ENCODE results near the gene CFAP77.

CFAP77 gene

DNA sequence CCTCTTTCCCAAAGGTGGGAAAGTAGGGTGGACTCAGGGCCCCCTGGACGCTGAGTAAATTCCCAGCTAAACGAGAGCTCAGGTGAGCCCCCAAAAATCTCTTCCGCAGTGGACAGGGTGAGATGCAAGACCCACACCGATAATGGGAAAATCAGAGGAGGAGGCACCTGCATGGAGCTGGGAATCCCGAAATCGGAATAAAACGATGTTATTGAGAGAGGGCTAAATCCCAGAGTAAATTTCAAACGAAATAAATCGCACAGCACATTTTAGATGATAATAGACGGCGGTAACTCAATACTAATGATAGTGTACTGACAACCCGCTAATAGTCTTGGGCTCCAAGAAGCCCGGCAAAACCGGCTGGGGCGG is 169.4 kb downstream of the CFAP77 start:
- FAIRE-seq (no peak), DNase-seq (ENCODE audit: insufficient read length) (no peak)
- no peak for TF ChIP-seq POLR2A (IDR thresholded peaks at IDR 0.05; ENCODE audit: low read depth, low read length)
- no peak for TF ChIP-seq POLR2AphosphoS5 (IDR thresholded peaks at IDR 0.05; ENCODE audit: low read depth, low read length)

GRCh38 chr9:132582276-132582785 is 172.3 kb downstream of the CFAP77 start, which contains the start of gene BARHL1:
Gene BARHL1 (plus strand): TSS chr9:132582606. CDS start chr9:132582798, 192 bp downstream.
- FAIRE-seq: no peak
- no peak for DNase-seq (ENCODE audit: insufficient read length)
- TF ChIP-seq POLR2A (IDR thresholded peaks at IDR 0.05; ENCODE audit: low read depth, low read length): no peak
- TF ChIP-seq TAF1 (IDR thresholded peaks at IDR 0.05; ENCODE audit: borderline replicate concordance, low read depth, low read length): no peak
- TF ChIP-seq POLR2AphosphoS5 (IDR thresholded peaks at IDR 0.05; ENCODE audit: low read depth, low read length): no peak

DNA sequence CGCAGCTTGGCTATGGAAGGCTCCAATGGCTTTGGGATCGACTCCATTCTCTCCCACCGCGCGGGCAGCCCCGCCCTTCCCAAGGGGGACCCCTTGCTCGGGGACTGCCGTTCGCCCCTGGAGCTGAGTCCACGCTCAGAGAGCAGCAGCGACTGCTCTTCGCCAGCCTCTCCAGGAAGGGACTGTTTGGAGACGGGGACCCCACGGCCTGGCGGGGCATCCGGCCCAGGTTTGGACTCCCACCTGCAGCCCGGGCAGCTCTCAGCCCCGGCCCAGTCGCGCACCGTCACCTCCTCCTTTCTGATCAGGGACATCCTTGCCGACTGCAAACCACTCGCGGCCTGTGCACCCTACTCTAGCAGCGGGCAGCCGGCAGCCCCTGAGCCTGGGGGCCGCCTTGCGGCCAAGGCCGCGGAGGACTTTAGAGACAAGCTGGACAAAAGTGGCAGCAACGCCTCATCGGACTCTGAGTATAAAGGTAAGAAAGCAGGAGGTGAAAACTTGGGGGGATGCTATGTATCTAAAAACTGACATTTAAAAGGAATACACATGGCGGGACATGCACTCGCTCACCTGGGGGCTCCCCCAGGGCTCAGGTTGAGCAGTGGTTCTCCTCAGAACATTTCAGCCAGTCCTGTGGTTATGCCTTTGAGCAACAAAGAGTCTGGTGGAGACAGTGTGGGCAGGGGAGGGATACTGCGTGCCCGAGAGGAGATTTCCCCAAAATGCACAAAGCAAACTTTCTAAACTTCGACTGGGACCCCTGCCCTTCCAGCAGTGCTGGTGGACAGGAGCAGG is 173.0 kb downstream of the CFAP77 start:
- TF ChIP-seq POLR2AphosphoS5 (IDR thresholded peaks at IDR 0.05; ENCODE audit: low read depth, low read length) (no peak), POLR2A (IDR thresholded peaks at IDR 0.05; ENCODE audit: low read depth, low read length) (no peak), TAF1 (IDR thresholded peaks at IDR 0.05; ENCODE audit: borderline replicate concordance, low read depth, low read length) (no peak)
- FAIRE-seq (no peak), DNase-seq (ENCODE audit: insufficient read length) (no peak)

- TF ChIP-seq TAF1 (IDR thresholded peaks at IDR 0.05; ENCODE audit: borderline replicate concordance, low read depth, low read length) (no peak), POLR2AphosphoS5 (IDR thresholded peaks at IDR 0.05; ENCODE audit: low read depth, low read length) (no peak), POLR2A (IDR thresholded peaks at IDR 0.05; ENCODE audit: low read depth, low read length) (no peak)
- DNase-seq (ENCODE audit: insufficient read length) (no peak), FAIRE-seq (no peak)
Observed at GRCh38 chr9:132583584-132584304, 173.7 kb downstream of the CFAP77 start.

GRCh38 chr9:132584601-132585560 is 174.9 kb downstream of the CFAP77 start:
- DNase-seq (ENCODE audit: insufficient read length): no peak
- no peak for FAIRE-seq
- no peak for TF ChIP-seq POLR2AphosphoS5 (IDR thresholded peaks at IDR 0.05; ENCODE audit: low read depth, low read length)
- TF ChIP-seq TAF1 (IDR thresholded peaks at IDR 0.05; ENCODE audit: borderline replicate concordance, low read depth, low read length): no peak
- no peak for TF ChIP-seq POLR2A (IDR thresholded peaks at IDR 0.05; ENCODE audit: low read depth, low read length)

- DNase-seq (ENCODE audit: insufficient read length) (no peak), FAIRE-seq (no peak)
- TF ChIP-seq POLR2A (IDR thresholded peaks at IDR 0.05; ENCODE audit: low read depth, low read length): no peak
- TF ChIP-seq TAF1 (IDR thresholded peaks at IDR 0.05; ENCODE audit: borderline replicate concordance, low read depth, low read length): no peak
- no peak for TF ChIP-seq POLR2AphosphoS5 (IDR thresholded peaks at IDR 0.05; ENCODE audit: low read depth, low read length)
Observed at GRCh38 chr9:132585954-132586829, 176.2 kb downstream of the CFAP77 start.

- FAIRE-seq (no peak), DNase-seq (ENCODE audit: insufficient read length) (no peak)
- TF ChIP-seq POLR2AphosphoS5 (IDR thresholded peaks at IDR 0.05; ENCODE audit: low read depth, low read length) (no peak), POLR2A (IDR thresholded peaks at IDR 0.05; ENCODE audit: low read depth, low read length) (no peak), TAF1 (IDR thresholded peaks at IDR 0.05; ENCODE audit: borderline replicate concordance, low read depth, low read length) (no peak)
Observed at GRCh38 chr9:132586830-132587591, 177.0 kb downstream of the CFAP77 start.

- FAIRE-seq (no peak), DNase-seq (ENCODE audit: insufficient read length) (no peak)
- TF ChIP-seq POLR2A (IDR thresholded peaks at IDR 0.05; ENCODE audit: low read depth, low read length): no peak
- TF ChIP-seq TAF1 (IDR thresholded peaks at IDR 0.05; ENCODE audit: borderline replicate concordance, low read depth, low read length): no peak
Observed at GRCh38 chr9:132587592-132587955, 177.6 kb downstream of the CFAP77 start.

DNA sequence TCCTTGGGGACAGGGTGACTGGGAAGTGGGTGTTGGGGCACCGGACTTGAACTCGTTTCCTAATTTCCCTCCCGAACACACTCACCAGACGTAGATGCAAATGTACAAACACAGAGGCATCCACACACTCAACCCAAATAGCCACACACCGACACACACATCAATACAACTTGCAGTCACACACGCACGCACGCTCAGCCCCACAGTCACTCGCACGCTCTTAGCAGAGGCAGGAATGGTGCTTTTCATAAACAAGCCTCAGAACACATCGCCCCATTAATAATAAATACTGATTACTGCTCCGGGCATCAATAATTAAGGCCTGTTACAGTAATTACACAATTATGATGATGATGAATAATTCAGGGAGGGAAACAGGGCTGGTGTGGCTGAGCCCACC is 178.1 kb downstream of the CFAP77 start:
- DNase-seq (ENCODE audit: insufficient read length) (no peak), FAIRE-seq (no peak)
- TF ChIP-seq POLR2A (IDR thresholded peaks at IDR 0.05; ENCODE audit: low read depth, low read length): no peak
- no peak for TF ChIP-seq POLR2AphosphoS5 (IDR thresholded peaks at IDR 0.05; ENCODE audit: low read depth, low read length)
- TF ChIP-seq TAF1 (IDR thresholded peaks at IDR 0.05; ENCODE audit: borderline replicate concordance, low read depth, low read length): no peak

Data from GM12892 (cell line).